NCI-H748 (cell line): ENCODE data around the gene CHD9.

Experiments
- DNase-seq: peaks from one replicate; lab custom pipeline; 2025; ENCODE audit not compliant: unreplicated experiment; lab: John Stamatoyannopoulos, UW

Gene CHD9

GRCh38 chr16:53356478-53357207, 301.9 kb downstream of the CHD9 start:
- DNase-seq: no peak

- DNase-seq: no peak
Measured at GRCh38 chr16:53357208-53357586, 302.4 kb downstream of the CHD9 start.

- DNase-seq: no peak
Measured at GRCh38 chr16:53357955-53358354, 303.2 kb downstream of the CHD9 start.

GRCh38 chr16:53358884-53359283, 304.1 kb downstream of the CHD9 start:
- no peak for DNase-seq

GRCh38 chr16:53369921-53370320, 315.1 kb downstream of the CHD9 start:
- DNase-seq: no peak

GRCh38 chr16:53370827-53371226, 316.0 kb downstream of the CHD9 start:
- DNase-seq: no peak

GRCh38 chr16:53372992-53373871, 318.4 kb downstream of the CHD9 start:
- peak; percentile 34 for DNase-seq

GRCh38 chr16:53374800-53375199, 320.0 kb downstream of the CHD9 start:
- DNase-seq: no peak

- DNase-seq: no peak
Measured at GRCh38 chr16:53378138-53378537, 323.3 kb downstream of the CHD9 start.
